Endothelial cell of umbilical vein (primary cell): ENCODE data around the gene KRTCAP2. TPM values are rescaled to one million over a fixed set of nuclear protein-coding genes. Genes with fewer than 3 reads are reported as not detected.

ENCODE experiments used
- BruUV-seq: library from RNA; stranded (reverse); fragments of 400-500 nt; replicated peaks from 2 replicates; lab custom pipeline; 2021; lab: Mats Ljungman, UMichigan
- CTCF ChIA-PET: fragments of 300-600, 350-600 bp; sonication (Branson Sonifier 250); formaldehyde crosslinking; loops from one replicate; lab custom pipeline; 2021; ENCODE audit warnings: antibody characterized with exemption, inconsistent platforms; lab: Charles Lee
- POLR2A ChIA-PET: fragments of 300-600, 350-600 bp; sonication (Branson Sonifier 250); formaldehyde crosslinking; loops from one replicate; lab custom pipeline; 2021; ENCODE audit warnings: antibody characterized with exemption, inconsistent platforms; lab: Charles Lee
- DNase-seq: peaks from one replicate; pipeline ENCODE4 v3.0.0-alpha.2; 2011; ENCODE audit warnings: low read depth, low spot score
- FAIRE-seq: peaks from 2 replicates; lab custom pipeline; 2011; peaks lifted over from hg19 to GRCh38; lab: Jason Lieb, UNC
- H2AFZ ChIP-seq: 2 replicates; pipeline ENCODE4 v1.6.0; 2012; ENCODE audit warnings: low read depth, low read length, control low read depth, inconsistent platforms
- H3K27ac ChIP-seq: 2 replicates; pipeline ENCODE4 v1.5.1; 2011; ENCODE audit warnings: low read depth, mild to moderate bottlenecking, control low read depth, low read length, moderate library complexity; ENCODE audit not compliant: insufficient read depth
- H3K27me3 ChIP-seq, 2 experiments: 2 replicates each; pipeline versions ENCODE4 v1.6.0 to v1.6.1; 2011; ENCODE audit warnings: low read length in 2 of 2, mixed read lengths in 1 of 2; ENCODE audit not compliant: control insufficient read depth in 2 of 2, insufficient read depth in 2 of 2
- H3K36me3 ChIP-seq, 2 experiments: 2 replicates in 1 of 2; 3 replicates in 1 of 2; pipeline ENCODE4 v1.5.1; 2011; ENCODE audit warnings: low read length in 2 of 2, mild to moderate bottlenecking in 1 of 2, moderate library complexity in 1 of 2; ENCODE audit not compliant: control insufficient read depth in 2 of 2, insufficient read depth in 2 of 2; ENCODE audit errors: extremely low read depth in 1 of 2
- H3K4me1 ChIP-seq: 3 replicates; pipeline ENCODE4 v1.5.1; 2011; ENCODE audit warnings: mild to moderate bottlenecking, low read length; ENCODE audit not compliant: control insufficient read depth, insufficient read depth; ENCODE audit errors: extremely low read depth
- H3K4me2 ChIP-seq: 2 replicates; pipeline ENCODE4 v1.6.1; 2011; ENCODE audit warnings: low read length, control low read depth, mixed read lengths; ENCODE audit not compliant: insufficient read depth
- H3K4me3 ChIP-seq, 3 experiments: fragments of 200-600 bp in 1 of 3; sonication (generic), shearing (Covaris generic) in 1 of 3; replicated peaks in 1 of 3; 2 replicates each; pipeline ENCODE4 v1.5.1; 2011 to 2016; ENCODE audit warnings: control low read depth in 3 of 3, low read length in 3 of 3, mild to moderate bottlenecking in 2 of 3, inconsistent platforms in 1 of 3, low read depth in 1 of 3, moderate library complexity in 1 of 3; ENCODE audit not compliant: insufficient read depth in 1 of 3
- H3K79me2 ChIP-seq: 2 replicates; pipeline ENCODE4 v1.6.0; 2012; ENCODE audit warnings: low read length, inconsistent platforms; ENCODE audit not compliant: control insufficient read depth, insufficient read depth
- H3K9ac ChIP-seq: replicated peaks from 2 replicates; pipeline ENCODE3; 2011; ENCODE audit warnings: low read length, control low read depth; ENCODE audit not compliant: insufficient read depth; ENCODE audit errors: extremely low read depth
- H3K9me1 ChIP-seq: replicated peaks from 3 replicates; pipeline ENCODE4 v1.6.0; 2011; ENCODE audit warnings: mild to moderate bottlenecking, low read length; ENCODE audit not compliant: control insufficient read depth, insufficient read depth; ENCODE audit errors: extremely low read depth
- H3K9me3 ChIP-seq: replicated peaks from 2 replicates; pipeline ENCODE4 v1.5.1; 2012; ENCODE audit warnings: low read length, inconsistent platforms; ENCODE audit not compliant: control insufficient read depth, insufficient read depth
- H4K20me1 ChIP-seq: replicated peaks from 2 replicates; pipeline ENCODE3; 2011; ENCODE audit warnings: mild to moderate bottlenecking, low read length; ENCODE audit not compliant: control insufficient read depth, insufficient read depth; ENCODE audit errors: extremely low read depth
- CTCF ChIP-seq, 2 donors: IDR thresholded peaks; 1 replicate in 1 of 2; 2 replicates in 1 of 2; pipeline ENCODE4 v1.5.1; 2011; ENCODE audit warnings: low read length in 2 of 2, mild to moderate bottlenecking in 2 of 2, moderate library complexity in 2 of 2, control low read depth in 1 of 2, inconsistent platforms in 1 of 2, low read depth in 1 of 2; ENCODE audit not compliant: insufficient read depth in 1 of 2; ENCODE audit errors: extremely low read depth in 1 of 2
- EZH2 ChIP-seq: IDR thresholded peaks from 2 replicates; pipeline ENCODE4 v1.6.1; 2012; ENCODE audit warnings: borderline replicate concordance, low read depth, mild to moderate bottlenecking, moderate library complexity, low read length, inconsistent platforms; ENCODE audit not compliant: severe bottlenecking
- FOS ChIP-seq: IDR thresholded peaks from 2 replicates; pipeline ENCODE4 v1.6.1; 2011; ENCODE audit warnings: mild to moderate bottlenecking, low read length, moderate library complexity, borderline replicate concordance; ENCODE audit not compliant: insufficient read depth
- GATA2 ChIP-seq: IDR thresholded peaks from 2 replicates; pipeline ENCODE4 v1.7.0; 2011; ENCODE audit warnings: low read depth, mild to moderate bottlenecking, moderate library complexity, mixed read lengths, low read length; ENCODE audit not compliant: insufficient read length, insufficient read depth
- JUN ChIP-seq: IDR thresholded peaks from 2 replicates; pipeline ENCODE4 v1.6.1; 2011; ENCODE audit warnings: borderline replicate concordance, low read depth; ENCODE audit not compliant: insufficient read length, insufficient read depth
- MAX ChIP-seq: IDR thresholded peaks from 2 replicates; pipeline ENCODE4 v1.6.1; 2011; ENCODE audit not compliant: insufficient read depth, insufficient read length
- MYC ChIP-seq: IDR thresholded peaks from one replicate; pipeline ENCODE4 v1.6.1; 2011; ENCODE audit warnings: mild to moderate bottlenecking, low read depth, low read length
- POLR2A ChIP-seq: IDR thresholded peaks from 2 replicates; pipeline ENCODE4 v1.6.1; 2012; ENCODE audit warnings: low read depth, mild to moderate bottlenecking, control low read depth, low read length
- POLR2AphosphoS5 ChIP-seq: IDR thresholded peaks from 2 replicates; pipeline ENCODE4 v1.6.1; 2012; ENCODE audit warnings: low read depth, mild to moderate bottlenecking, control low read depth, low read length, moderate library complexity; ENCODE audit not compliant: insufficient read depth
- dilution Hi-C: fragments of 300-500 bp; cut with MboI; formaldehyde crosslinking; loops from one replicate; pipeline ENCODE4 v1.15.0; 2019; ENCODE audit warnings: low sequenced_read_pairs; ENCODE audit not compliant: extremely low pct_ligation_motif_present
- intact Hi-C: fragments of 100-400 bp; cut with micrococcal nuclease; formaldehyde crosslinking; loops from one replicate; pipeline ENCODE4 v1.10.0; 2022
- polyA plus RNA-seq, 4 experiments: library from polyadenylated mRNA; depleted of rRNA in 3 of 4; stranded (reverse) in 3 of 4; unstranded in 1 of 4; fragments of >200 nt; gene quantifications; 2 replicates each; pipeline versions ENCODE4 v1.2.1 to v1.2.3, GENCODE V29; 2011 to 2012; ENCODE audit warnings: missing spikeins in 1 of 4
- total RNA-seq: library from RNA; stranded (reverse); gene quantifications from 2 replicates; pipeline ENCODE4 v1.2.3, GENCODE V29; 2021

Gene KRTCAP2
- total and polyA plus RNA-seq, 2 donors (not counting 3 experiments of a cell fraction or from before 2014, with no cell fraction given) = 207 to 362 TPM

- ChIA-PET CTCF (interaction anchor here (1.5 to 1.6 kb wide), 2 partner anchors 15 to 23 kb away, joined by 3 to 4 read pairs; no protein-coding TSS in a partner anchor), POLR2A (no interaction called here)
- H3K9me3 ChIP-seq = no peaks in the 10 kb centered on the region
- no peaks in the 10 kb centered on the region for H3K9me1 ChIP-seq
- dilution Hi-C loops = no loop called here
- H3K36me3 ChIP-seq = peaks cover 0 to 2% of the 10 kb centered on the region in 2 experiments
- H3K4me3 ChIP-seq = no peak overlapping the region
- no peaks in the 10 kb centered on the region for H3K79me2 ChIP-seq
- TF ChIP-seq JUN = no peak
- no peak for TF ChIP-seq FOS
- no peak for TF ChIP-seq CTCF (IDR thresholded peaks at IDR 0.05; ENCODE audit: extremely low read depth in 1 of 2, insufficient read depth in 1 of 2, low read depth in 1 of 2, low read length in 2 of 2)
- TF ChIP-seq GATA2 = no peak
- TF ChIP-seq EZH2 = no peak
- TF ChIP-seq POLR2A = no peak
- TF ChIP-seq POLR2AphosphoS5 = no peak
- TF ChIP-seq MAX = no peak
- TF ChIP-seq MYC = no peak
- H4K20me1 ChIP-seq = no peaks in the 10 kb centered on the region
- FAIRE-seq (no peak), DNase-seq (no peak)
- no peak overlapping the region for H3K4me2 ChIP-seq
- peaks cover 4% of the 10 kb centered on the region for H3K4me1 ChIP-seq
- no peak overlapping the region for H3K27ac ChIP-seq
- H2AFZ ChIP-seq = no peak overlapping the region
- no peak overlapping the region for H3K9ac ChIP-seq
- intact Hi-C loops = no loop called here
- no TSS peak for BruUV-seq
- no peaks in the 10 kb centered on the region for H3K27me3 ChIP-seq
These were observed 29.1 kb upstream of the KRTCAP2 start for GRCh38 chr1:155202198-155202597.
